ENCODE results near the gene CNTNAP4. TPM values are rescaled to one million over a fixed set of nuclear protein-coding genes. Genes with fewer than 3 reads are reported as not detected.

The CNTNAP4 gene
- polyA plus RNA-seq, 1 donor (not counting 4 experiments of a cell fraction or from before 2014, with no cell fraction given), result 0.08 TPM

DNA sequence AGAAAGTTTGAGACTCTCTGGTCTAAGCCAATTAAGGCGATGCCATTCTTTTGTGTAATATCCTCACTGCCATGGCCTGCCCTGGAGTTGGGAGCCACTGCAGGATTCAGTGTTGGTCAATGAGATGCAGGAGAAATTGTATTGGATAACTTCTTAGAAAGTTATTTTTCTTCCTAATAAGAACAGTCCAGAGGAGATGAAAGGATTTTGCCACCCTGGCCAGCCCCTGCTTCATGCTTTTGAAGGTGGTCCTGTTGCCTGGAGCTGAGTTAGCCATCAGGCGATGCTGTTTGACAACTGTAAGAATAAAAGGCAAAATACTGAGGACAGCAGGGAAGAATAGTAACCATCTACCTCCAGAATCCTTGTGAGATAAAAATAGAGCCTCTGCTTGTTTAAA, 35.4 kb upstream of the CNTNAP4 start:
- no peaks in the 10 kb centered on the region for H3K9me1 ChIP-seq (ENCODE audit: control insufficient read depth, extremely low read depth, insufficient read depth, low read length)
- H3K27ac ChIP-seq (ENCODE audit: control insufficient read depth, insufficient read depth, low read length), result no peak overlapping the region
- H3K79me2 ChIP-seq (ENCODE audit: control insufficient read depth, insufficient read depth, low read length), result no peaks in the 10 kb centered on the region
- no peaks in the 10 kb centered on the region for H4K20me1 ChIP-seq (ENCODE audit: control insufficient read depth, extremely low read depth, insufficient read depth, low read length)
- no peaks in the 10 kb centered on the region for H3K4me1 ChIP-seq (ENCODE audit: control insufficient read depth, extremely low read depth, insufficient read depth, low read length)
- no peaks in the 10 kb centered on the region for H3K27me3 ChIP-seq (ENCODE audit: control insufficient read depth, extremely low read depth, insufficient read depth, low read length)
- dilution Hi-C loops (cut with MboI; ENCODE audit: extremely low pct_ligation_motif_present, low sequenced_read_pairs), result no loop called here
- TF ChIP-seq CTCF (optimal IDR thresholded peaks at IDR 0.05 in 1 of 3, IDR thresholded peaks at IDR 0.05 in 1 of 3, conservative IDR thresholded peaks at IDR 0.05 in 1 of 3; ENCODE audit: extremely low read depth in 1 of 3, insufficient read depth in 2 of 3, low read length in 3 of 3) (no peak), EZH2 (IDR thresholded peaks at IDR 0.05; ENCODE audit: low read length) (no peak)
- no peak overlapping the region for H3K4me2 ChIP-seq (ENCODE audit: control insufficient read depth, extremely low read depth, insufficient read depth, low read depth, low read length)
- H3K4me3 ChIP-seq (ENCODE audit: control insufficient read depth in 2 of 3, extremely low read depth in 1 of 3, insufficient read depth in 2 of 3, low read depth in 1 of 3, low read length in 3 of 3), result no peak overlapping the region
- no peaks in the 10 kb centered on the region for H3K9me3 ChIP-seq (ENCODE audit: control insufficient read depth, low read depth, low read length)
- H3K9ac ChIP-seq (ENCODE audit: control insufficient read depth, extremely low read depth, insufficient read depth, low read length), result no peak overlapping the region
- H3K36me3 ChIP-seq (ENCODE audit: control insufficient read depth in 2 of 2, extremely low read depth in 1 of 2, insufficient read depth in 2 of 2, low read length in 2 of 2), result no peaks in the 10 kb centered on the region
- DNase-seq (ENCODE audit: low read depth, low spot score) (no peak), FAIRE-seq (no peak)
- no peak overlapping the region for H2AFZ ChIP-seq (ENCODE audit: control insufficient read depth, low read length)

DNA sequence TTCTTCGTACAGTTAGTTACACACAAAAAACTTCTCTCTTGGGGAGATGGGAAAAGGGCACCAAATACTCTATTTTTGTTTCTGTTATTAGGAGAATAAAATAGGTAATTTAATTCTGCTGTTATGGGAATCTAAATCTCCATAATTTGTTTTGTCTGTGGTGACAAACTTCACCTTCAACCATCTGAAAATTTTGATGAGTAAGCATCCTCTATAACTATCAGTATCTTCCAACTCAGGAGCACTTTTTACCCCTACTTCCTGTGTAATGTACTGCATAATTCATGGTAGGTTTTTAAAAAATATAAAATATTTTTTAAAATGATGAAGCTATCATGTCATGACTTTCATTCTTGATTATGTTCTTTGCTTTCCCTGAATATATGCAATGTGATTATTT, 33.6 kb upstream of the CNTNAP4 start:
- dilution Hi-C loops (cut with MboI; ENCODE audit: extremely low pct_ligation_motif_present, low sequenced_read_pairs), result no loop called here
- Histone ChIP-seq H3K36me3 (ENCODE audit: control insufficient read depth in 2 of 2, extremely low read depth in 1 of 2, insufficient read depth in 2 of 2, low read length in 2 of 2) (no peaks in the 10 kb centered on the region), H3K9me3 (ENCODE audit: control insufficient read depth, low read depth, low read length) (no peaks in the 10 kb centered on the region), H3K9ac (ENCODE audit: control insufficient read depth, extremely low read depth, insufficient read depth, low read length) (no peak overlapping the region), H3K79me2 (ENCODE audit: control insufficient read depth, insufficient read depth, low read length) (no peaks in the 10 kb centered on the region), H3K9me1 (ENCODE audit: control insufficient read depth, extremely low read depth, insufficient read depth, low read length) (no peaks in the 10 kb centered on the region), H2AFZ (ENCODE audit: control insufficient read depth, low read length) (no peak overlapping the region), H4K20me1 (ENCODE audit: control insufficient read depth, extremely low read depth, insufficient read depth, low read length) (no peaks in the 10 kb centered on the region), H3K4me3 (ENCODE audit: control insufficient read depth in 2 of 3, extremely low read depth in 1 of 3, insufficient read depth in 2 of 3, low read depth in 1 of 3, low read length in 3 of 3) (no peak overlapping the region), H3K27me3 (ENCODE audit: control insufficient read depth, extremely low read depth, insufficient read depth, low read length) (no peaks in the 10 kb centered on the region), H3K4me1 (ENCODE audit: control insufficient read depth, extremely low read depth, insufficient read depth, low read length) (no peaks in the 10 kb centered on the region), H3K27ac (ENCODE audit: control insufficient read depth, insufficient read depth, low read length) (no peak overlapping the region), H3K4me2 (ENCODE audit: control insufficient read depth, extremely low read depth, insufficient read depth, low read depth, low read length) (no peak overlapping the region)
- no peak for TF ChIP-seq EZH2 (IDR thresholded peaks at IDR 0.05; ENCODE audit: low read length)
- TF ChIP-seq CTCF (optimal IDR thresholded peaks at IDR 0.05 in 1 of 3, IDR thresholded peaks at IDR 0.05 in 1 of 3, conservative IDR thresholded peaks at IDR 0.05 in 1 of 3; ENCODE audit: extremely low read depth in 1 of 3, insufficient read depth in 2 of 3, low read length in 3 of 3), result no peak
- FAIRE-seq (no peak), DNase-seq (ENCODE audit: low read depth, low spot score) (no peak)

Data from keratinocyte (primary cell).